HepG2 (cell line): ENCODE results near the gene ABHD12. TPM values are rescaled to one million over a fixed set of nuclear protein-coding genes. Genes with fewer than 3 reads are reported as not detected.

ENCODE experiments used
- AKAP8 ChIP-seq: sonication (generic); formaldehyde crosslinking; IDR thresholded peaks from 2 replicates; pipeline ENCODE4 v1.5.1; 2020; ENCODE audit warnings: mild to moderate bottlenecking, missing genetic modification reagents
- DPF2 ChIP-seq: sonication (generic); formaldehyde crosslinking; IDR thresholded peaks from 2 replicates; pipeline ENCODE4 v1.4.0; 2020; ENCODE audit warnings: mild to moderate bottlenecking, low read depth, missing genetic modification reagents, borderline replicate concordance
- KDM4B ChIP-seq: sonication (generic); formaldehyde crosslinking; IDR thresholded peaks from 2 replicates; pipeline ENCODE4 v1.4.0; 2020; ENCODE audit warnings: missing genetic modification reagents
- RBM39 ChIP-seq: fragments of 200-400 bp; formaldehyde crosslinking; IDR thresholded peaks from one replicate; pipeline ENCODE4 v1.6.1; 2018; ENCODE audit warnings: antibody characterized with exemption, mild to moderate bottlenecking, low read depth, low read length; ENCODE audit not compliant: poor library complexity, severe bottlenecking
- ZNF331 ChIP-seq: sonication (generic); formaldehyde crosslinking; IDR thresholded peaks from 2 replicates; pipeline ENCODE4 v1.4.0; 2020; ENCODE audit warnings: missing genetic modification reagents
- ZNF431 ChIP-seq: sonication (generic); formaldehyde crosslinking; IDR thresholded peaks from 2 replicates; pipeline ENCODE4 v1.9.0; 2022; ENCODE audit warnings: missing genetic modification reagents, low read depth, mild to moderate bottlenecking, borderline replicate concordance
- ZNF616 ChIP-seq: sonication (generic); formaldehyde crosslinking; IDR thresholded peaks from 2 replicates; pipeline ENCODE4 v1.5.0; 2020; ENCODE audit warnings: low read depth, mild to moderate bottlenecking, missing genetic modification reagents
- ZNF674 ChIP-seq: sonication (generic); formaldehyde crosslinking; IDR thresholded peaks from 2 replicates; pipeline ENCODE4 v1.5.0; 2020; ENCODE audit warnings: low read depth, mild to moderate bottlenecking, missing genetic modification reagents
- ZNF703 ChIP-seq: sonication (generic); formaldehyde crosslinking; IDR thresholded peaks from 2 replicates; pipeline ENCODE4 v1.5.1; 2020; ENCODE audit warnings: missing genetic modification reagents, mild to moderate bottlenecking, moderate library complexity, borderline replicate concordance
- polyA plus RNA-seq, 8 experiments: library from polyadenylated mRNA; depleted of rRNA in 3 of 8; stranded (reverse) in 7 of 8; unstranded in 1 of 8; fragments of >200 nt; fragmentation: Illumina TruSeq in 4 of 8; extraction: Trizol in 4 of 8; gene quantifications; 2 replicates each; pipeline versions ENCODE4 v1.2.1 to v1.2.3, GENCODE V29; 2011 to 2016; ENCODE audit warnings: low read depth in 4 of 8, missing spikeins in 1 of 8, mixed read lengths in 1 of 8; ENCODE audit not compliant: insufficient read depth in 1 of 8
- total RNA-seq, 5 experiments: library from RNA; depleted of rRNA; stranded (reverse); fragments of >200 nt; fragmentation: Illumina TruSeq; extraction: Trizol; gene quantifications; 2 replicates each; pipeline ENCODE4 v1.2.3, GENCODE V29; 2016; ENCODE audit warnings: low read depth in 1 of 5
- TF ChIP-seq, protein P1 (sequence below): sonication (generic); formaldehyde crosslinking; IDR thresholded peaks from one replicate; pipeline ENCODE4 v1.5.1; 2020; ENCODE audit warnings: mild to moderate bottlenecking, missing genetic modification reagents; ENCODE audit errors: not compliant biosample characterization
- TF ChIP-seq, protein P2 (sequence below): sonication (generic); formaldehyde crosslinking; IDR thresholded peaks from 2 replicates; pipeline ENCODE4 v1.4.0; 2020; ENCODE audit warnings: missing genetic modification reagents, low read depth, mild to moderate bottlenecking, borderline replicate concordance
- TF ChIP-seq, protein P3 (sequence below): sonication (generic); IDR thresholded peaks from 2 replicates; pipeline ENCODE4 v1.6.1; 2016; ENCODE audit warnings: low read depth, borderline replicate concordance
- TF ChIP-seq, protein P4 (sequence below), 2 experiments: fragments of 450-650 bp in 1 of 2; sonication (generic) in 1 of 2; formaldehyde crosslinking; IDR thresholded peaks; 2 replicates each; pipeline versions ENCODE4 v1.5.0 to v1.8.0; 2020 to 2022; ENCODE audit warnings: mild to moderate bottlenecking in 1 of 2, missing genetic modification reagents in 1 of 2
- TF ChIP-seq, protein P5 (sequence below): sonication (generic); formaldehyde crosslinking; IDR thresholded peaks from 2 replicates; pipeline ENCODE4 v1.5.1; 2020; ENCODE audit warnings: missing genetic modification reagents, mild to moderate bottlenecking, borderline replicate concordance

ABHD12 gene
- total and polyA plus RNA-seq, 2 of the 13 experiments (the other 11 are each of a cell fraction or from before 2014, with no cell fraction given) = 23.5 to 72.1 TPM

DNA sequence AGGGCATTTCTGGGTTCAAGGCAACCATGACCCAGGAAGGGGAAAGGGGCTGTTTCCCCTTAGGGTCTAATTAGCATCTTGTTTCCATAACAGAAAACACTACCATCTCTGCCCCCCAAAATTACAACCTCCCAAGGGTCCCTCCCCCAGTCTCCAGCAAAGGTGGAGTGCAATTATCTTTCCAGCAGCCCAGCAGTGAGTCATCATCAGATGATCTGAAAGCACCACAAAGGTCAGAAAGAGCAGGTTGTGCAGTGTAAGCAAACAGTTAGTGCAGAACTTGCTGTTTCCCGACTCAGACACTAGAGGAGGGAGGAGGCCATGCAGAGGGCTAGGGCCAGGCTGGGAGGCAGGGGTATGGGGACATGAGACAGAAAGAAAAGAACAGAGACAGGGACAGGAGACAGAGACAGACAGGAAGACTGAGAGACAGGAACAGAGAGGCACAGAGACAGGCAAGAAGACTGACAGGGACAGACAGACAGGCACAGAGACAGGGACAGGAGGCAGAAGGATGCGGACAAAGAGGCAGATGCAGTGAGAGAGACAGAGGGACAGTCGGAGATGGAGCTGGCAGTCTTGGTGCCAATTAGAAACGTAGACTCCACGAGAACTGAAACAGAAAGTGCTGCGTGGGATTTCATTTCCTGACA lies 80.2 kb downstream of the ABHD12 start (continued):
- TF ChIP-seq, protein P1, sequence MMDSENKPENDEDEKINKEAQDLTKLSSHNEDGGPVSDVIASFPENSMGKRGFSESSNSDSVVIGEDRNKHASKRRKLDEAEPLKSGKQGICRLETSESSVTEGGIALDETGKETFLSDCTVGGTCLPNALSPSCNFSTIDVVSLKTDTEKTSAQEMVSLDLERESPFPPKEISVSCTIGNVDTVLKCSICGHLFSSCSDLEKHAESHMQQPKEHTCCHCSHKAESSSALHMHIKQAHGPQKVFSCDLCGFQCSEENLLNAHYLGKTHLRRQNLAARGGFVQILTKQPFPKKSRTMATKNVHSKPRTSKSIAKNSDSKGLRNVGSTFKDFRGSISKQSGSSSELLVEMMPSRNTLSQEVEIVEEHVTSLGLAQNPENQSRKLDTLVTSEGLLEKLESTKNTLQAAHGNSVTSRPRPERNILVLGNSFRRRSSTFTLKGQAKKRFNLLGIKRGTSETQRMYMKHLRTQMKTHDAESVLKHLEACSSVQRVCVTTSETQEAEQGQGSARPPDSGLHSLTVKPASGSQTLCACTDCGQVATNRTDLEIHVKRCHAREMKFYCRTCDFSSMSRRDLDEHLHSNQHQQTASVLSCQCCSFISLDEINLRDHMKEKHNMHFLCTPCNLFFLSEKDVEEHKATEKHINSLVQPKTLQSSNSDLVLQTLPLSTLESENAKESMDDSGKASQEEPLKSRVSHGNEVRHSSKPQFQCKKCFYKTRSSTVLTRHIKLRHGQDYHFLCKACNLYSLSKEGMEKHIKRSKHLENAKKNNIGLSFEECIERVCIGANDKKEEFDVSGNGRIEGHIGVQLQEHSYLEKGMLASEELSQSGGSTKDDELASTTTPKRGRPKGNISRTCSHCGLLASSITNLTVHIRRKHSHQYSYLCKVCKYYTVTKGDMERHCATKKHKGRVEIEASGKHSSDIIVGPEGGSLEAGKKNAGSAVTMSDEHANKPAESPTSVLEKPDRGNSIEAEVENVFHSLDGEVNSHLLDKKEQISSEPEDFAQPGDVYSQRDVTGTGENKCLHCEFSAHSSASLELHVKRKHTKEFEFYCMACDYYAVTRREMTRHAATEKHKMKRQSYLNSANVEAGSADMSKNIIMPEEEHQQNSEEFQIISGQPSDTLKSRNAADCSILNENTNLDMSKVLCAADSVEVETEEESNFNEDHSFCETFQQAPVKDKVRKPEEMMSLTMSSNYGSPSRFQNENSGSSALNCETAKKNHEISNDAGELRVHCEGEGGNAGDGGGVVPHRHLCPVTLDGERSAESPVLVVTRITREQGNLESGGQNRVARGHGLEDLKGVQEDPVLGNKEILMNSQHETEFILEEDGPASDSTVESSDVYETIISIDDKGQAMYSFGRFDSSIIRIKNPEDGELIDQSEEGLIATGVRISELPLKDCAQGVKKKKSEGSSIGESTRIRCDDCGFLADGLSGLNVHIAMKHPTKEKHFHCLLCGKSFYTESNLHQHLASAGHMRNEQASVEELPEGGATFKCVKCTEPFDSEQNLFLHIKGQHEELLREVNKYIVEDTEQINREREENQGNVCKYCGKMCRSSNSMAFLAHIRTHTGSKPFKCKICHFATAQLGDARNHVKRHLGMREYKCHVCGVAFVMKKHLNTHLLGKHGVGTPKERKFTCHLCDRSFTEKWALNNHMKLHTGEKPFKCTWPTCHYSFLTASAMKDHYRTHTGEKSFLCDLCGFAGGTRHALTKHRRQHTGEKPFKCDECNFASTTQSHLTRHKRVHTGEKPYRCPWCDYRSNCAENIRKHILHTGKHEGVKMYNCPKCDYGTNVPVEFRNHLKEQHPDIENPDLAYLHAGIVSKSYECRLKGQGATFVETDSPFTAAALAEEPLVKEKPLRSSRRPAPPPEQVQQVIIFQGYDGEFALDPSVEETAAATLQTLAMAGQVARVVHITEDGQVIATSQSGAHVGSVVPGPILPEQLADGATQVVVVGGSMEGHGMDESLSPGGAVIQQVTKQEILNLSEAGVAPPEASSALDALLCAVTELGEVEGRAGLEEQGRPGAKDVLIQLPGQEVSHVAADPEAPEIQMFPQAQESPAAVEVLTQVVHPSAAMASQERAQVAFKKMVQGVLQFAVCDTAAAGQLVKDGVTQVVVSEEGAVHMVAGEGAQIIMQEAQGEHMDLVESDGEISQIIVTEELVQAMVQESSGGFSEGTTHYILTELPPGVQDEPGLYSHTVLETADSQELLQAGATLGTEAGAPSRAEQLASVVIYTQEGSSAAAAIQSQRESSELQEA (CRISPR knock-in tag) = peak; percentile 68
- TF ChIP-seq ZNF431 (0 out of 2 replicates have a peak, but pooled peaks have one; percentile 26), AKAP8 (peak; percentile 74), ZNF674 (CRISPR knock-in tag) (no peak), ZNF331 (CRISPR knock-in tag) (peak; percentile 89), ZNF703 (no peak), ZNF616 (0 out of 2 replicates have a peak, but pooled peaks have one; percentile 37), DPF2 (CRISPR knock-in tag) (peak; percentile 85), RBM39 (no peak), KDM4B (0 out of 2 replicates have a peak, but pooled peaks have one; percentile 49)
- TF ChIP-seq, protein P2, sequence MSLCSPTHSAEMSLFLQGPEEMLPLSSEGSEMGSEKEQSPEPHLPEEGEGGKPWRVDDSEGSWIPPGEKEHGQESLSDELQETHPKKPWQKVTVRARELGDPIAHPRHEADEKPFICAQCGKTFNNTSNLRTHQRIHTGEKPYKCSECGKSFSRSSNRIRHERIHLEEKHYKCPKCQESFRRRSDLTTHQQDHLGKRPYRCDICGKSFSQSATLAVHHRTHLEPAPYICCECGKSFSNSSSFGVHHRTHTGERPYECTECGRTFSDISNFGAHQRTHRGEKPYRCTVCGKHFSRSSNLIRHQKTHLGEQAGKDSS = peak; percentile 68; the same call in 1 of the 2 replicates
- TF ChIP-seq, protein P3, sequence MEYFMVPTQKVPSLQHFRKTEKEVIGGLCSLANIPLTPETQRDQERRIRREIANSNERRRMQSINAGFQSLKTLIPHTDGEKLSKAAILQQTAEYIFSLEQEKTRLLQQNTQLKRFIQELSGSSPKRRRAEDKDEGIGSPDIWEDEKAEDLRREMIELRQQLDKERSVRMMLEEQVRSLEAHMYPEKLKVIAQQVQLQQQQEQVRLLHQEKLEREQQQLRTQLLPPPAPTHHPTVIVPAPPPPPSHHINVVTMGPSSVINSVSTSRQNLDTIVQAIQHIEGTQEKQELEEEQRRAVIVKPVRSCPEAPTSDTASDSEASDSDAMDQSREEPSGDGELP = peak; percentile 99
- TF ChIP-seq, protein P4, sequence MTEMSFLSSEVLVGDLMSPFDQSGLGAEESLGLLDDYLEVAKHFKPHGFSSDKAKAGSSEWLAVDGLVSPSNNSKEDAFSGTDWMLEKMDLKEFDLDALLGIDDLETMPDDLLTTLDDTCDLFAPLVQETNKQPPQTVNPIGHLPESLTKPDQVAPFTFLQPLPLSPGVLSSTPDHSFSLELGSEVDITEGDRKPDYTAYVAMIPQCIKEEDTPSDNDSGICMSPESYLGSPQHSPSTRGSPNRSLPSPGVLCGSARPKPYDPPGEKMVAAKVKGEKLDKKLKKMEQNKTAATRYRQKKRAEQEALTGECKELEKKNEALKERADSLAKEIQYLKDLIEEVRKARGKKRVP (CRISPR knock-in tag; IDR thresholded peaks at IDR 0.05) = peak in 1 of 2 experiments; percentile 72; a peak in 1 of 4 replicates
- TF ChIP-seq, protein P5, sequence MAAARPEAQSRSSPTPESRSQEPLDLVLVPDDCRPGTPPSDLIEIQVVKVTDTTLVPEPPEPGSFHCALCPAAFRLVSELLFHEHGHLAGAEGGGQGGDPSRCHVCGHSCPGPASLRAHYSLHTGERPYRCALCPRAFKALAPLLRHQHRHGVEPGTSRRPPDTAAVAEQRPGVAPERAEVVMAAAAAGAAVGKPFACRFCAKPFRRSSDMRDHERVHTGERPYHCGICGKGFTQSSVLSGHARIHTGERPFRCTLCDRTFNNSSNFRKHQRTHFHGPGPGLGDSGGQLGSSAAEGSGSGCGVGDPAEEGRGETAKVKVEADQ (CRISPR knock-in tag) = no peak
